ENCODE measurements around the gene PDK3.

DNA sequence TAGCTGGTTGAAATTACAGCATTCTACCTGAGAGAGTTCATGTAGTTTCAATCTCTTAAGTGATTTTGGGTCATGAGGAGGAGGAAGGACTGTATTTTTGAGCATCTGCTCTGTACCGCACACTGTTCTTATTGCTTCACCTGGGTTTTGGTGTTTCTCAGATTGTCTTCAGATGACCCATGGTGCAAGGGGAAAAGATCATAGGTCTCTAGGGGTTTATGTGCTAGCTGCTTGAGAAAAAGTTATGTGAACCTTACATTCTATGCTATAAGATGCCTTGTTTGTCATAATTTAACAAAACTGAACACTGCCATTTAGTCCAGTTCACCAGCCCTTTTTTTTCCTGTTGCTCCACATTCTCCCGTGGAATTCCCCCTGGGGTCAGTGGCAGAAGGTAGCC is 60.4 kb downstream of the PDK3 start:
- TF ChIP-seq, protein P1, sequence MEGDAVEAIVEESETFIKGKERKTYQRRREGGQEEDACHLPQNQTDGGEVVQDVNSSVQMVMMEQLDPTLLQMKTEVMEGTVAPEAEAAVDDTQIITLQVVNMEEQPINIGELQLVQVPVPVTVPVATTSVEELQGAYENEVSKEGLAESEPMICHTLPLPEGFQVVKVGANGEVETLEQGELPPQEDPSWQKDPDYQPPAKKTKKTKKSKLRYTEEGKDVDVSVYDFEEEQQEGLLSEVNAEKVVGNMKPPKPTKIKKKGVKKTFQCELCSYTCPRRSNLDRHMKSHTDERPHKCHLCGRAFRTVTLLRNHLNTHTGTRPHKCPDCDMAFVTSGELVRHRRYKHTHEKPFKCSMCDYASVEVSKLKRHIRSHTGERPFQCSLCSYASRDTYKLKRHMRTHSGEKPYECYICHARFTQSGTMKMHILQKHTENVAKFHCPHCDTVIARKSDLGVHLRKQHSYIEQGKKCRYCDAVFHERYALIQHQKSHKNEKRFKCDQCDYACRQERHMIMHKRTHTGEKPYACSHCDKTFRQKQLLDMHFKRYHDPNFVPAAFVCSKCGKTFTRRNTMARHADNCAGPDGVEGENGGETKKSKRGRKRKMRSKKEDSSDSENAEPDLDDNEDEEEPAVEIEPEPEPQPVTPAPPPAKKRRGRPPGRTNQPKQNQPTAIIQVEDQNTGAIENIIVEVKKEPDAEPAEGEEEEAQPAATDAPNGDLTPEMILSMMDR (IDR thresholded peaks at IDR 0.05) = no peak
- TF ChIP-seq POLR2A (IDR thresholded peaks at IDR 0.05) (no peak), EP300 (IDR thresholded peaks at IDR 0.05) (no peak), POLR2AphosphoS5 (IDR thresholded peaks at IDR 0.05) (no peak)

All from sigmoid colon (tissue), 4 donors.